H1 (cell line): ENCODE results near the gene ST3GAL2. TPM values are rescaled to one million over a fixed set of nuclear protein-coding genes. Genes with fewer than 3 reads are reported as not detected.

Experiments
- EP300 ChIP-seq, 2 experiments: IDR thresholded peaks; 1 replicate in 1 of 2; 2 replicates in 1 of 2; pipeline ENCODE4 v1.6.1; 2011 to 2012; ENCODE audit warnings: low read depth in 2 of 2, low read length in 2 of 2, mild to moderate bottlenecking in 2 of 2, borderline replicate concordance in 1 of 2, inconsistent platforms in 1 of 2, moderate library complexity in 1 of 2
- JUND ChIP-seq: IDR thresholded peaks from 2 replicates; pipeline ENCODE4 v1.6.1; 2011; ENCODE audit warnings: mild to moderate bottlenecking, improper control_type of control experiment, low read length
- polyA plus RNA-seq, 7 experiments: library from polyadenylated mRNA; depleted of rRNA in 3 of 7; stranded (reverse) in 5 of 7; unstranded in 2 of 7; fragments of >200 nt in 5 of 7; fragments of 200-250 nt in 2 of 7; gene quantifications; 1 replicate in 5 of 7; 2 replicates in 1 of 7; 4 replicates in 1 of 7; pipeline versions ENCODE4 v1.2.1 to v1.2.3, GENCODE V29; 2011 to 2013; ENCODE audit warnings: missing spikeins in 2 of 7, mixed read lengths in 2 of 7
- total RNA-seq: library from RNA; stranded (reverse); fragmentation: NEBNext Ultra II Directional; extraction: Animal tissue kit (Norgen Biotek cat#: 25700); gene quantifications from 2 replicates; pipeline ENCODE4 v1.2.1, GENCODE V29; 2021

ST3GAL2 gene
- total and polyA plus RNA-seq, 2 of the 8 experiments (the other 6 are each of a cell fraction or from before 2014, with no cell fraction given): 14.4 to 39.7 TPM

GRCh38 chr16:70396246-70396904 lies 42.5 kb downstream of the ST3GAL2 start (continued):
- no peak for TF ChIP-seq EP300 (IDR thresholded peaks at IDR 0.05; ENCODE audit: borderline replicate concordance in 1 of 2, low read depth in 2 of 2, low read length in 2 of 2)
- no peak for TF ChIP-seq JUND
